Panc1 (cell line): Measurements from ENCODE around the gene KCNE2. TPM values are rescaled to one million over a fixed set of nuclear protein-coding genes. Genes with fewer than 3 reads are reported as not detected.

Experiments used
- ATAC-seq: fragments of 200-7000 bp; cut with Tn5 transposase; 2 replicates; pipeline ENCODE4 v1.9.1; 2020; ENCODE audit warnings: mild to moderate bottlenecking, moderate library complexity
- BruUV-seq: library from RNA; stranded (reverse); fragments of 400-500 nt; replicated peaks from 2 replicates; lab custom pipeline; 2021; lab: Mats Ljungman, UMichigan
- CTCF ChIA-PET: fragments of 300-600 bp; sonication (Branson Sonifier 250); formaldehyde crosslinking; loops from one replicate; lab custom pipeline; 2022; ENCODE audit warnings: antibody characterized with exemption; lab: Charles Lee
- POLR2A ChIA-PET: fragments of 300-600 bp; sonication (Branson Sonifier 250); formaldehyde crosslinking; loops from one replicate; lab custom pipeline; 2022; ENCODE audit warnings: antibody characterized with exemption; lab: Charles Lee
- DNase-seq: peaks from one replicate; pipeline ENCODE4 v3.0.0-alpha.2; 2010; ENCODE audit warnings: low read depth, low spot score
- H3K27ac ChIP-seq: 2 replicates; pipeline ENCODE4 v1.5.1; 2011; ENCODE audit warnings: mild to moderate bottlenecking, low read length, inconsistent platforms
- H3K27me3 ChIP-seq: fragments of 200-500 bp; sonication (Bioruptor generic); 2 replicates; pipeline ENCODE4 v1.6.0; 2014; ENCODE audit warnings: low read length, inconsistent platforms; ENCODE audit not compliant: control insufficient read depth, insufficient read depth
- H3K36me3 ChIP-seq: fragments of 200-500 bp; sonication (Bioruptor generic); 2 replicates; pipeline ENCODE4 v1.5.1; 2014; ENCODE audit warnings: inconsistent platforms, mild to moderate bottlenecking, low read length, moderate library complexity; ENCODE audit not compliant: control insufficient read depth, insufficient read depth
- H3K4me1 ChIP-seq: 2 replicates; pipeline ENCODE4 v1.5.1; 2011; ENCODE audit warnings: inconsistent platforms, mild to moderate bottlenecking, low read length, moderate library complexity; ENCODE audit not compliant: control insufficient read depth, insufficient read depth
- H3K4me3 ChIP-seq, 2 experiments: 2 replicates each; pipeline ENCODE4 v1.5.1; 2011 to 2012; ENCODE audit warnings: low read depth in 2 of 2, low read length in 2 of 2, mild to moderate bottlenecking in 2 of 2, inconsistent platforms in 1 of 2, moderate library complexity in 1 of 2
- H3K9me3 ChIP-seq: fragments of 200-500 bp; sonication (Bioruptor generic); 2 replicates; pipeline ENCODE4 v1.5.1; 2014; ENCODE audit warnings: low read depth, mild to moderate bottlenecking, inconsistent platforms, low read length, moderate library complexity; ENCODE audit not compliant: control insufficient read depth, insufficient read depth
- CTCF ChIP-seq: fragments of 450-650 bp; IDR thresholded peaks from 2 replicates; pipeline ENCODE4 v1.5.1; 2017; ENCODE audit warnings: mild to moderate bottlenecking
- POLR2AphosphoS5 ChIP-seq: IDR thresholded peaks from 2 replicates; pipeline ENCODE4 v1.6.1; 2012; ENCODE audit warnings: mild to moderate bottlenecking, low read depth, low read length, moderate library complexity
- REST ChIP-seq, 2 experiments: IDR thresholded peaks; 2 replicates each; pipeline ENCODE4 v1.6.1; 2011 to 2012; ENCODE audit warnings: low read depth in 2 of 2, control low read depth in 1 of 2, low read length in 1 of 2, mild to moderate bottlenecking in 1 of 2, moderate library complexity in 1 of 2; ENCODE audit not compliant: insufficient read depth in 1 of 2
- SIN3A ChIP-seq: IDR thresholded peaks from 2 replicates; pipeline ENCODE4 v1.6.1; 2012; ENCODE audit warnings: low read depth, mild to moderate bottlenecking, low read length, moderate library complexity, borderline replicate concordance; ENCODE audit not compliant: insufficient read depth
- TCF7L2 ChIP-seq: IDR thresholded peaks from 2 replicates; pipeline ENCODE4 v1.6.1; 2011; ENCODE audit warnings: mild to moderate bottlenecking, low read depth, low read length, inconsistent platforms
- in situ Hi-C: cut with HindIII; loops from 2 replicates; pipeline ENCODE4 v1.10.0; 2016; ENCODE audit warnings: low sequenced_read_pairs, low pct_unique_long_range_greater_than_20kb
- intact Hi-C: fragments of 100-400 bp; cut with micrococcal nuclease; formaldehyde crosslinking; loops from one replicate; pipeline ENCODE4 v1.10.0; 2022; ENCODE audit not compliant: unreplicated experiment
- total RNA-seq: library from RNA; stranded (reverse); gene quantifications from one replicate; pipeline ENCODE4 v1.2.1, GENCODE V29; 2021; ENCODE audit not compliant: unreplicated experiment

KCNE2 gene
- total RNA-seq, 1 experiment from 2014 or later, result not detected

- no peak for DNase-seq
- no peaks in the 10 kb centered on the region for H3K9me3 ChIP-seq
- peaks cover 3% of the 10 kb centered on the region; the same call in 1 of the 2 replicates for H3K27me3 ChIP-seq
- H3K27ac ChIP-seq, result no peak overlapping the region
- in situ Hi-C loops, result no loop called here
- ATAC-seq, result no peak
- BruUV-seq, result no TSS peak
- ChIA-PET CTCF (no interaction called here), POLR2A (no interaction called here)
- H3K4me3 ChIP-seq, result no peak overlapping the region
- no peak for TF ChIP-seq TCF7L2
- no peak for TF ChIP-seq REST (IDR thresholded peaks at IDR 0.05; ENCODE audit: insufficient read depth in 1 of 2, low read depth in 2 of 2, low read length in 1 of 2)
- TF ChIP-seq POLR2AphosphoS5, result no peak
- no peak for TF ChIP-seq SIN3A
- no peak for TF ChIP-seq CTCF
- no peaks in the 10 kb centered on the region for H3K36me3 ChIP-seq
- no peaks in the 10 kb centered on the region for H3K4me1 ChIP-seq
- intact Hi-C loops, result no loop called here
Observed at GRCh38 chr21:34320011-34320410, 43.8 kb upstream of the KCNE2 start.

- ATAC-seq (no peak), DNase-seq (no peak)
- Histone ChIP-seq H3K27me3 (no peaks in the 10 kb centered on the region), H3K36me3 (no peaks in the 10 kb centered on the region), H3K4me1 (no peaks in the 10 kb centered on the region), H3K4me3 (no peak overlapping the region), H3K9me3 (no peaks in the 10 kb centered on the region), H3K27ac (no peak overlapping the region)
- CTCF ChIA-PET, result no interaction called here
- in situ Hi-C loops, result no loop called here
- no peak for TF ChIP-seq SIN3A
- TF ChIP-seq POLR2AphosphoS5, result no peak
- no peak for TF ChIP-seq TCF7L2
- no peak for TF ChIP-seq REST (IDR thresholded peaks at IDR 0.05; ENCODE audit: insufficient read depth in 1 of 2, low read depth in 2 of 2, low read length in 1 of 2)
- no peak for TF ChIP-seq CTCF
- BruUV-seq, result no TSS peak
- intact Hi-C loops, result no loop called here
- POLR2A ChIA-PET, result no interaction called here
Observed at GRCh38 chr21:34330055-34330454, 33.8 kb upstream of the KCNE2 start.
